Sigmoid colon (tissue), 7 donors: ENCODE data around the gene ETS1. TPM values are rescaled to one million over a fixed set of nuclear protein-coding genes. Genes with fewer than 3 reads are reported as not detected.
A peak's percentile ranks its signal among the peaks of the same experiment; 100 is the strongest.

ENCODE experiments used
- DNase-seq: peaks from one replicate; pipeline ENCODE4 v3.0.0-alpha.2; 2019
- H3K27ac ChIP-seq, 4 donors: fragments of 200-600 bp; sonication (generic); one replicate each; pipeline ENCODE4 v1.5.1; 2016 to 2019; ENCODE audit warnings: mild to moderate bottlenecking in 1 of 4
- H3K27me3 ChIP-seq, 3 donors: fragments of 200-600 bp; sonication (generic); one replicate each; pipeline ENCODE4 v1.5.1; 2019; ENCODE audit warnings: mild to moderate bottlenecking in 1 of 3
- H3K36me3 ChIP-seq, 4 donors: fragments of 200-600 bp; sonication (generic); one replicate each; pipeline ENCODE4 v1.5.1; 2016 to 2019
- H3K4me1 ChIP-seq, 4 donors: fragments of 200-600 bp; sonication (generic); one replicate each; pipeline ENCODE4 v1.5.1; 2017 to 2019
- H3K4me3 ChIP-seq, 4 donors: fragments of 200-600 bp; sonication (generic); one replicate each; pipeline ENCODE4 v1.5.1; 2017 to 2019; ENCODE audit warnings: mild to moderate bottlenecking in 2 of 4, moderate library complexity in 1 of 4
- H3K9me3 ChIP-seq, 4 donors: fragments of 200-600 bp in 3 of 4; sonication (generic) in 3 of 4; one replicate each; pipeline versions ENCODE4 v1.5.1 to v1.6.1; 2013 to 2019
- EP300 ChIP-seq, 4 donors: sonication (generic); formaldehyde crosslinking; IDR thresholded peaks; one replicate each; pipeline ENCODE4 v1.6.1; 2017; ENCODE audit warnings: antibody characterized with exemption in 4 of 4
- POLR2A ChIP-seq, 2 donors: fragments of 450-650 bp; IDR thresholded peaks; one replicate each; pipeline ENCODE4 v1.6.1; 2016; ENCODE audit warnings: antibody characterized with exemption in 2 of 2, mild to moderate bottlenecking in 2 of 2, moderate library complexity in 2 of 2
- POLR2AphosphoS5 ChIP-seq, 4 donors: sonication (generic); formaldehyde crosslinking; IDR thresholded peaks; one replicate each; pipeline ENCODE4 v1.6.1; 2017; ENCODE audit warnings: antibody characterized with exemption in 4 of 4
- WGBS, 2 donors: extraction: QIAGEN DNeasy Blood & Tissue Kit; methylation state at CpG; one replicate each; pipeline ENCODE4 v1.1.7; 2013; 5-methylcytosine and 5-hydroxymethylcytosine counted together
- intact Hi-C: fragments of 100-400 bp; cut with DNase I; formaldehyde crosslinking; loops from one replicate; pipeline ENCODE4 v1.15.1; 2023
- polyA plus RNA-seq, 3 donors: library from polyadenylated mRNA; stranded (reverse); fragments of 200-250 nt; gene quantifications; one replicate each; pipeline ENCODE4 v1.2.3, GENCODE V29; 2013
- total RNA-seq, 4 donors: library from RNA; depleted of rRNA; stranded (reverse); fragments of >200 nt; gene quantifications; one replicate each; pipeline ENCODE4 v1.1.0, GENCODE V29; 2016
- TF ChIP-seq, protein P1 (sequence below), 4 experiments: fragments of 450-650 bp in 3 of 4; fragments of 200-600 bp in 1 of 4; IDR thresholded peaks; one replicate each; pipeline ENCODE4 v1.5.1; 2016 to 2019; ENCODE audit warnings: antibody characterized with exemption in 4 of 4, mild to moderate bottlenecking in 3 of 4, moderate library complexity in 2 of 4
- donor health status: healthy with polysubstance abuse.
- donor health status: Bipolar disorder and iron deficiency.
- donor health status: healthy.

The ETS1 gene
- total and polyA plus RNA-seq, 7 donors: 12.5 to 122 (median 24.6) TPM

DNA sequence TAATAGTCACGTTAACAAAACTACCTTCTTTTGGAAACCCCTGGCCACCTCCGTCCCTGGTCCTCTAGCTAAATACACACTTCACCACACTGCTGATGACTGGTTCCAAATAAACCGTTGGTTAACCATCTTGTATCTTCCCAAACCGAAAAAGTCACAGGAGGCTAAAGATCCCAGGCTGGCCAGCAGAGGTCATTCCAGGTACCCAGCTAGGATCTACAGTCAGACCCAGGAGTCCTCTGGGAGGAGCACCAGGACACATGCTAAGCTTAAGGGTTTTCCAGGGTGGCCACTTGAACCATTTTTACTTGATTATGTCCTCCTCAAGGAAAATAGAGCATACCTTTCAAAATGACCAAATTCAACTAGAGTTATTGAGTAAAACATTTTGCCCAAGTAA, 103.2 kb downstream of the ETS1 start:
- no peak overlapping the region for H3K27ac ChIP-seq
- DNase-seq: no peak
- no peak overlapping the region for H3K4me3 ChIP-seq
- no peaks in the 10 kb centered on the region for H3K27me3 ChIP-seq
- H3K36me3 ChIP-seq: peaks cover 11 to 82% (median 35%) of the 10 kb centered on the region in 4 donors
- intact Hi-C loops: no loop called here
- no peaks in the 10 kb centered on the region for H3K9me3 ChIP-seq
- H3K4me1 ChIP-seq: peaks cover 0 to 53% (median 6%) of the 10 kb centered on the region in 4 donors
- TF ChIP-seq, protein P1, sequence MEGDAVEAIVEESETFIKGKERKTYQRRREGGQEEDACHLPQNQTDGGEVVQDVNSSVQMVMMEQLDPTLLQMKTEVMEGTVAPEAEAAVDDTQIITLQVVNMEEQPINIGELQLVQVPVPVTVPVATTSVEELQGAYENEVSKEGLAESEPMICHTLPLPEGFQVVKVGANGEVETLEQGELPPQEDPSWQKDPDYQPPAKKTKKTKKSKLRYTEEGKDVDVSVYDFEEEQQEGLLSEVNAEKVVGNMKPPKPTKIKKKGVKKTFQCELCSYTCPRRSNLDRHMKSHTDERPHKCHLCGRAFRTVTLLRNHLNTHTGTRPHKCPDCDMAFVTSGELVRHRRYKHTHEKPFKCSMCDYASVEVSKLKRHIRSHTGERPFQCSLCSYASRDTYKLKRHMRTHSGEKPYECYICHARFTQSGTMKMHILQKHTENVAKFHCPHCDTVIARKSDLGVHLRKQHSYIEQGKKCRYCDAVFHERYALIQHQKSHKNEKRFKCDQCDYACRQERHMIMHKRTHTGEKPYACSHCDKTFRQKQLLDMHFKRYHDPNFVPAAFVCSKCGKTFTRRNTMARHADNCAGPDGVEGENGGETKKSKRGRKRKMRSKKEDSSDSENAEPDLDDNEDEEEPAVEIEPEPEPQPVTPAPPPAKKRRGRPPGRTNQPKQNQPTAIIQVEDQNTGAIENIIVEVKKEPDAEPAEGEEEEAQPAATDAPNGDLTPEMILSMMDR (IDR thresholded peaks at IDR 0.05): no peak
- TF ChIP-seq POLR2AphosphoS5 (IDR thresholded peaks at IDR 0.05) (no peak), POLR2A (IDR thresholded peaks at IDR 0.05) (no peak), EP300 (IDR thresholded peaks at IDR 0.05) (no peak)
- WGBS, 2 donors: 64 to 71% methylated on average over 4 of the region's 4 CpGs

- no peaks in the 10 kb centered on the region for H3K9me3 ChIP-seq
- no peak for DNase-seq
- H3K4me3 ChIP-seq: no peak overlapping the region
- H3K27ac ChIP-seq: peak overlapping the region in 3 of 4 donors; percentile 32 to 68 (median 55)
- peaks cover 11 to 82% (median 34%) of the 10 kb centered on the region in 4 donors for H3K36me3 ChIP-seq
- intact Hi-C loops: no loop called here
- H3K27me3 ChIP-seq: no peaks in the 10 kb centered on the region
- 38 to 75% methylated on average over 7 of the region's 7 CpGs for WGBS, 2 donors
- TF ChIP-seq EP300 (IDR thresholded peaks at IDR 0.05) (no peak), POLR2AphosphoS5 (IDR thresholded peaks at IDR 0.05) (no peak), POLR2A (IDR thresholded peaks at IDR 0.05) (no peak)
- TF ChIP-seq, protein P1 (IDR thresholded peaks at IDR 0.05): no peak
- H3K4me1 ChIP-seq: peaks cover 0 to 52% (median 6%) of the 10 kb centered on the region in 4 donors
These were observed 104.1 kb downstream of the ETS1 start for GRCh38 chr11:128483211-128483788.

- Histone ChIP-seq H3K9me3 (no peaks in the 10 kb centered on the region), H3K4me3 (no peak overlapping the region), H3K36me3 (peaks cover 11 to 75% (median 31%) of the 10 kb centered on the region in 4 donors), H3K4me1 (peaks cover 0 to 47% (median 6%) of the 10 kb centered on the region in 4 donors), H3K27ac (peak overlapping the region; percentile 32 to 68 (median 44)), H3K27me3 (no peaks in the 10 kb centered on the region)
- TF ChIP-seq POLR2AphosphoS5 (IDR thresholded peaks at IDR 0.05) (no peak), EP300 (IDR thresholded peaks at IDR 0.05) (no peak), POLR2A (IDR thresholded peaks at IDR 0.05) (no peak)
- TF ChIP-seq, protein P1 (IDR thresholded peaks at IDR 0.05): no peak
- intact Hi-C loops: no loop called here
- WGBS, 2 donors: 62 to 81% methylated on average over 11 of the region's 11 CpGs
- peak; percentile 77 for DNase-seq
These were observed 104.7 kb downstream of the ETS1 start for GRCh38 chr11:128482512-128483191.

DNA sequence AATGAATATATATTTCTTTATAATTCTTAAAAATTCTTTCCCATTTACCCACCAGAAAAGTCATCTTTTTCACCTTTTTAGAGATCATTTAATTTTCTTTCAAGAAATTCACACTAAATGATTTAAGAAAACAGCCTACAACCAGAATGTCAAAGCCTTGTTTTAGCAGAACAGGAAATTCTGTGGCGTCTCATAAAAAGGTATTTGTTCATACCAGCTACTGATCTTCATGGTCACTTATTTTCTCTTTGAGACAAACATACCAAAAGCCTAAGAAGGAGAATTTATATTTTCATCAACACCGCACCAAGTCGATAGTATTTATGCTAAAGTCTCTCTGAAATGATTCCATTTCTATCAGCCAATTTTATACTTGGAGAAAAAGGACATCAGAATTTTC, 105.3 kb downstream of the ETS1 start:
- no peak for DNase-seq
- H3K4me1 ChIP-seq: peaks cover 0 to 47% (median 6%) of the 10 kb centered on the region in 4 donors
- 62 to 77% methylated on average over 3 of the region's 3 CpGs for WGBS, 2 donors

More for the DNA sequence above, 105.3 kb downstream of the ETS1 start:
- Histone ChIP-seq H3K9me3 (no peaks in the 10 kb centered on the region), H3K27ac (peak overlapping the region; percentile 32 to 68 (median 44)), H3K4me3 (no peak overlapping the region), H3K27me3 (no peaks in the 10 kb centered on the region), H3K36me3 (peaks cover 11 to 73% (median 31%) of the 10 kb centered on the region in 4 donors)
- no peak for TF ChIP-seq POLR2A (IDR thresholded peaks at IDR 0.05)
- TF ChIP-seq, protein P1 (IDR thresholded peaks at IDR 0.05): no peak
- no peak for TF ChIP-seq POLR2AphosphoS5 (IDR thresholded peaks at IDR 0.05)
- TF ChIP-seq EP300 (IDR thresholded peaks at IDR 0.05): no peak
- intact Hi-C loops: no loop called here
